RWPE2 (cell line): ENCODE results near the gene SDS.

Source experiments
- ATAC-seq: fragments of 200-7000 bp; cut with Tn5 transposase; 3 replicates; pipeline ENCODE4 v1.9.1; 2021; ENCODE audit warnings: low read depth
- DNase-seq: peaks from one replicate; pipeline ENCODE4 v3.0.0-alpha.2; 2020; ENCODE audit warnings: low spot score
- H3K27ac ChIP-seq: fragments of 450-650 bp; 2 replicates; pipeline ENCODE4 v1.5.1; 2017; ENCODE audit warnings: mild to moderate bottlenecking; ENCODE audit not compliant: poor library complexity, severe bottlenecking
- H3K27me3 ChIP-seq: fragments of 250-450 bp; sonication (Bioruptor Pico); 2 replicates; pipeline ENCODE4 v1.5.1; 2021; ENCODE audit warnings: mild to moderate bottlenecking, moderate library complexity; ENCODE audit not compliant: insufficient read depth, poor library complexity, severe bottlenecking
- H3K36me3 ChIP-seq: fragments of 250-450 bp; sonication (Bioruptor Pico); 2 replicates; pipeline ENCODE4 v1.5.1; 2020; ENCODE audit warnings: low read depth, mild to moderate bottlenecking, moderate library complexity
- H3K4me1 ChIP-seq: fragments of 250-450 bp; sonication (Bioruptor Pico); 2 replicates; pipeline ENCODE4 v1.5.1; 2021; ENCODE audit warnings: mild to moderate bottlenecking, moderate library complexity; ENCODE audit not compliant: insufficient read depth, poor library complexity, severe bottlenecking
- H3K4me3 ChIP-seq: fragments of 250-450 bp; sonication (Bioruptor Pico); 2 replicates; pipeline ENCODE4 v1.5.1; 2021; ENCODE audit warnings: mild to moderate bottlenecking, moderate library complexity; ENCODE audit not compliant: severe bottlenecking
- H3K9me3 ChIP-seq: fragments of 250-450 bp; sonication (Bioruptor Pico); 2 replicates; pipeline ENCODE4 v1.5.1; 2021; ENCODE audit warnings: mild to moderate bottlenecking, moderate library complexity; ENCODE audit not compliant: severe bottlenecking
- TF ChIP-seq, protein P1 (sequence below): fragments of 450-650 bp; IDR thresholded peaks from one replicate; pipeline ENCODE4 v1.5.1; 2017; ENCODE audit warnings: mild to moderate bottlenecking, moderate library complexity; ENCODE audit not compliant: poor library complexity, severe bottlenecking

SDS gene

DNA sequence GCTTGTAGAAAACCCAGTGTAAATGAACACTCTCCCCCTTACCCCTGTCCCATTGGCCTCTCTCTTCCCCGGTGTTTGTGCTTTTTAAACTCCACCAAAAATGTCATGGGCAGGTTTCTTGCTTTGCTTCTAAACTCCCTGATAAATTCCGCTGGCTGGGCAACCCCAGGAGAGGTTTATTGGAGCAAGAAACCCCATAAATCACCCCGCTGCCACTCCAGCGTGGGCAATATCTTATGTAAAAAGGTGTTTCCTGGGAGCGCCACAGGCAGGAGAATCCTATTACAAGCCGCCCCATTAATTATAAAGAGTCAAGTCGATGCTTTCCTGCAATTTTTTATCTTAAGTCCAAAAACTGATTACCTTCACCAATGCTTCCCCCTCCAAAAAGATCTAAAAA, 45.2 kb upstream of the SDS start:
- 0 out of 3 replicates have a peak, but pooled peaks have one; percentile 27 for ATAC-seq
- no peaks in the 10 kb centered on the region for H3K4me1 ChIP-seq
- DNase-seq: no peak
- H3K36me3 ChIP-seq: no peaks in the 10 kb centered on the region
- H3K27me3 ChIP-seq: no peaks in the 10 kb centered on the region
- H3K4me3 ChIP-seq: no peak overlapping the region
- H3K9me3 ChIP-seq: no peaks in the 10 kb centered on the region
- no peak overlapping the region for H3K27ac ChIP-seq
- TF ChIP-seq, protein P1, sequence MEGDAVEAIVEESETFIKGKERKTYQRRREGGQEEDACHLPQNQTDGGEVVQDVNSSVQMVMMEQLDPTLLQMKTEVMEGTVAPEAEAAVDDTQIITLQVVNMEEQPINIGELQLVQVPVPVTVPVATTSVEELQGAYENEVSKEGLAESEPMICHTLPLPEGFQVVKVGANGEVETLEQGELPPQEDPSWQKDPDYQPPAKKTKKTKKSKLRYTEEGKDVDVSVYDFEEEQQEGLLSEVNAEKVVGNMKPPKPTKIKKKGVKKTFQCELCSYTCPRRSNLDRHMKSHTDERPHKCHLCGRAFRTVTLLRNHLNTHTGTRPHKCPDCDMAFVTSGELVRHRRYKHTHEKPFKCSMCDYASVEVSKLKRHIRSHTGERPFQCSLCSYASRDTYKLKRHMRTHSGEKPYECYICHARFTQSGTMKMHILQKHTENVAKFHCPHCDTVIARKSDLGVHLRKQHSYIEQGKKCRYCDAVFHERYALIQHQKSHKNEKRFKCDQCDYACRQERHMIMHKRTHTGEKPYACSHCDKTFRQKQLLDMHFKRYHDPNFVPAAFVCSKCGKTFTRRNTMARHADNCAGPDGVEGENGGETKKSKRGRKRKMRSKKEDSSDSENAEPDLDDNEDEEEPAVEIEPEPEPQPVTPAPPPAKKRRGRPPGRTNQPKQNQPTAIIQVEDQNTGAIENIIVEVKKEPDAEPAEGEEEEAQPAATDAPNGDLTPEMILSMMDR: no peak

DNA sequence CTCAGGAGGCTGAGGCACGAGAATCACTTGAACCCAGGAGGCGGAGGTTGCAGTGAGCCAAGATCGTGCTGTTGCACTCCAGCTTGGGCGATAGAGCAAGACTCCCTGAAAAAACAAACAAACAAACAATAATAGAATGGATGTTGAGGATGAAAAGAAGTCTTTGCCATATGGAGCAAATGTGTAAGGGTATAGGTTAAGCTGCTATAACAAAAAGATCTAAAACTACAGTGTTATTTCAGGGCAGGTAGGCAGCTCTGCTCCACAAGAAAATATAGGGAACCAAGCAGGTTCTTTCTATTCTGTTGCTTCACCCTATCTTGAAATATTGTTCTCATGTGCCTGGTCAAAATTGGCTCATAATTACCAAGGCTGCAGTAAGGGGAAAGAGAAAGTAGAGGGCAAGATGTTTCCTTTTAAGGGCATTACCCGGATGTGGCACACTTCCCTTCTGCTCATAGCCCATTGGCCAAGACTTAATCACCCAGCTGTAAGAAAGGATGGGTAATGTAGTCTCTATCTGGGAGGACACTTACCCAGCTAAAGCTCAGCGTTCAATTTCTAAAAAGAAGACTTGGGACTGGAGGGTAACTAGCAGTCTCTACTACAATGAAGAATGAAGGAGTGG, 42.0 kb upstream of the SDS start:
- H3K36me3 ChIP-seq: no peaks in the 10 kb centered on the region
- H3K4me1 ChIP-seq: no peaks in the 10 kb centered on the region
- peak; percentile 50; the same call in 2 of the 3 replicates for ATAC-seq
- H3K9me3 ChIP-seq: no peaks in the 10 kb centered on the region
- no peak for DNase-seq
- TF ChIP-seq, protein P1: no peak
- no peak overlapping the region for H3K27ac ChIP-seq
- H3K4me3 ChIP-seq: no peak overlapping the region
- no peaks in the 10 kb centered on the region for H3K27me3 ChIP-seq

DNA sequence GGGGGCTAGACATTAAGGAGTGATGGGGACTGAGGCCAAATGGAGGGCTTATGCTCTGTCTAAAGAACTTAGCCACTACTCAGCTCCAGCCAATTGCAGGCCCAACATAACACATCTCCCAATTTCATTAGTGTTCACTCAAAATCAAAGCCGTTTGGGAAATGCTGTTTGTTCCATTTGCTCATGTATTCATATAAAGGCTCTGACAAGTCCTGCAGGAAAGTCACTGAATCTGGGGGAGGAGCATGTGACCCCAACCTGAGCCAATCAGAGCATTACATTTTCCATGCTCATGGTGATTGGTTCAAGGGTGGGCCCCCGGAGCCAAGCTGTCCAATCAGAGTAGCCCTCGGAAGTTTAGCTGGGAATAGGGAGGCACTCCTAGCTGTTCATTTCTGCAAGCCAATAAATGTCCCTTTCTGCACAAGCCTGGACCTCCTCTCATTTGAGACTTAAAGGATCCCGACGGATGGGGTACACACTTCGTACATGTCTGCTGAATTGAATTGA, 39.4 kb upstream of the SDS start:
- TF ChIP-seq, protein P1: no peak
- H3K36me3 ChIP-seq: no peaks in the 10 kb centered on the region
- ATAC-seq: no peak

DNA sequence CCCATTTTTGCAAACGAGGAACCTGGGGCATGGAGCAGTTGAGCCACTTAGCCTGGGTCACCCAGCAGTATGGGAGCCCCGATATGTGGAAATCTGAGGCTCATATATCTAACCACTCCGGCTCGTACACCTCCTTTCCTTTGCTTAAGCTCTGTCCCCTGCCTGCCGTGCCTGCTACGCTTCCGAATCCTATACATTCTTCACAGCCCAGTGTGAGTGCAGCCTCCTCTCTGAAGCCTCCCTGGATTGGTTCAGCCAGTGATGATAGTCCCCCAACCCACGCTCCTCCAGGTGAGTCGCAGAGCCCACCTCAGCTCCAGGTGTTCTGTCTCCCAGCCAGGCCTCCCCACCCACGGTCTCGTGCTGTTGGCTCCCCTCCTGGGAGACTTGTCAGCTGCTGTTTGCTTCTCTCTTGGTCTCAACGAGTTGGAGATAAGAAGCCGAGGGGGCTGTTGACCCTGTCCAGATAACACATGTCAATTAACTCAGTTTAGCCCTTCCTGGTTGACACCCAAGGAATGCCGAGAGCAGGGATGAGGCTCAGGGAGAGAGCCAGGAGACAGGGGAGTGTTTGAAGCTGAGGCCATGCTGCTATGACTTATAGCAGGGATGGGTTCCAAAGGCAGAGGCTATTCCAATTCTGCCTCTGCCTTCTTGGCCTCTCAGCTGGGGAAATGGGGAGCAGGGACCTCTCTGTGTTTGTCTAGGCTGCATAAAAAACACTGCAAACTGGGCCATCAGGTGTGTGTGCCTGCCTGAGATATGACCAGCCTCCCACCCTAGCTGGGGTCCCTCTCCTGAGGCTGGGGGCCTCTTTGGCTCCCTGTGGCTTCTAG, 37.5 kb upstream of the SDS start:
- ATAC-seq: no peak; the same call in 2 of the 3 replicates
- H3K36me3 ChIP-seq: no peaks in the 10 kb centered on the region
- no peaks in the 10 kb centered on the region for H3K9me3 ChIP-seq
- H3K4me1 ChIP-seq: no peaks in the 10 kb centered on the region
- no peak overlapping the region for H3K27ac ChIP-seq
- H3K27me3 ChIP-seq: peaks cover 5% of the 10 kb centered on the region
- TF ChIP-seq, protein P1: no peak
- DNase-seq: no peak
- no peak overlapping the region for H3K4me3 ChIP-seq

More for the DNA sequence above, 39.4 kb upstream of the SDS start:
- Histone ChIP-seq H3K4me3 (no peak overlapping the region), H3K9me3 (no peaks in the 10 kb centered on the region), H3K27ac (no peak overlapping the region), H3K4me1 (no peaks in the 10 kb centered on the region), H3K27me3 (peaks cover 5% of the 10 kb centered on the region)
- DNase-seq: no peak
